Stimulated activated CD8-positive, alpha-beta memory T cell treated with anti-CD3 and anti-CD28 coated beads, Interleukin-4, amount 100 ng/mL, for 24 hours (primary cell): Measurements from ENCODE around the gene DUSP23.

ENCODE experiments used
- DNase-seq: peaks from one replicate; pipeline ENCODE4 v3.0.0-alpha.2; 2020; ENCODE audit warnings: low read depth

DUSP23 gene

GRCh38 chr1:159786465-159786864 lies 5.7 kb downstream of the DUSP23 start:
- DNase-seq, result no peak

- no peak for DNase-seq
Observed at GRCh38 chr1:159786966-159787365, 6.2 kb downstream of the DUSP23 start.

- no peak for DNase-seq
Observed at GRCh38 chr1:159790237-159790917, 9.6 kb downstream of the DUSP23 start.

DNA sequence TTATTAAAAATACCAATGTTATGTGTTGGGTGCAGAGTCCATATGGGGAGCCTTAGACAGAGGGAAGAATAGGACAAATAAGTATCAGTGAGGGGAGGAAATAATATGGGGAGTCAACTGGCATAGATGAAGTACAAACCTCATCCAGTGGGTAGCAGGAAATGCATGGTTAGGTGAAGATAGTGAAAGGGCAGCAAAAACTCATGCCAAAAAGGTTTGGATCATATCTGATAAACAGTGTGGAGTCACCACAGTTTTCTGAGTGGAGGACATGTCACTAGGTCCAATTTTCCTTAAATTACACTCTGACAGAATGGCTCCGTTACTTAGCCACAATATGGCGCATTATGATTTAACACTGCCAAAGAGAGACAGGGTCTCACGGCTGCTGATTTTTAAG lies 10.3 kb downstream of the DUSP23 start:
- no peak for DNase-seq

- no peak for DNase-seq
Observed at GRCh38 chr1:159791461-159791860, 10.7 kb downstream of the DUSP23 start.

- DNase-seq, result no peak
Observed at GRCh38 chr1:159795534-159795933, 14.8 kb downstream of the DUSP23 start.

GRCh38 chr1:159798893-159799292 lies 18.1 kb downstream of the DUSP23 start:
- peak; percentile 16 for DNase-seq

- no peak for DNase-seq
Observed at GRCh38 chr1:159799446-159799985, 18.8 kb downstream of the DUSP23 start.

- peak; percentile 26 for DNase-seq
Observed at GRCh38 chr1:159800177-159800930, 19.6 kb downstream of the DUSP23 start.

GRCh38 chr1:159802111-159802510 lies 21.3 kb downstream of the DUSP23 start, which contains the start of gene FCRL6:
Gene FCRL6 (plus strand): TSS chr1:159802360. CDS start chr1:159802425, 65 bp downstream.
- no peak for DNase-seq

- DNase-seq, result no peak
Observed at GRCh38 chr1:159803956-159804689, 23.4 kb downstream of the DUSP23 start.

GRCh38 chr1:159804924-159805323 lies 24.2 kb downstream of the DUSP23 start:
- no peak for DNase-seq

GRCh38 chr1:159815926-159816325 lies 35.2 kb downstream of the DUSP23 start:
- DNase-seq, result no peak

GRCh38 chr1:159817276-159818041 lies 36.7 kb downstream of the DUSP23 start:
- DNase-seq, result no peak

DNA sequence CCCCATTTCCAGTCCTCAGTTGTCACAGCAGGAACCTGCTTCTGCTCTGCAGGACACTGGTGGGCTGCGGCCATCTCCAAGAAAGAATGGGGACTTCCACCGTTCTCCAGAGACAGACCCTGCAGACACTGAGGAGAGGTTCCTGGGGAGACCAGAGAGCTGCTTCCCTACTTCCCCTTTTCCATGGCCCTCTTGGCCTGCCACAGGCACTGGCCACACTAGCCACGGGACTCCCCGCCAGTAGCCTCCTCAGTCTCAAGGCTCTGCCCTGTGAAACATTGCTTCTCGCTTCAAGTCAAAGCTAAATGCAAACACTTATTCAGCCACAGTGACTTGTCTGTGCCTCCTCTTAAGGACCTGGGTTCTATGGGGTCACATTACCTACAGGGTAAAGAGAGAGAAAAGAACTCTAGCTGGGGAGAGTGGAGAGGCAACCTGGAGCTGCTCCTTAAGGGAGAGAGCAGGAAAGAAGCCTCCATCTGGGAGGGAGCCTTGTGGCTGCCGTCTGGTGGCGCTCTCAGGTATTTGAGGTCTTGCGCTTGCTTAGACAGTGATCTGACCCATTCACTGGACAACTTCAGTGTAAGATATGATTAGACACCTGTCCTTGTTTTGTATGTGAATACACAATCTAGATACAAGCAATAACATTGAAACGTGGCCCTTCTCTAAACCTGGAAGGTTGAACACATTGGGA lies 40.6 kb downstream of the DUSP23 start:
- no peak for DNase-seq

GRCh38 chr1:159823406-159823805 lies 42.6 kb downstream of the DUSP23 start:
- no peak for DNase-seq

- no peak for DNase-seq
Observed at GRCh38 chr1:159825564-159825963, 44.8 kb downstream of the DUSP23 start.

DNA sequence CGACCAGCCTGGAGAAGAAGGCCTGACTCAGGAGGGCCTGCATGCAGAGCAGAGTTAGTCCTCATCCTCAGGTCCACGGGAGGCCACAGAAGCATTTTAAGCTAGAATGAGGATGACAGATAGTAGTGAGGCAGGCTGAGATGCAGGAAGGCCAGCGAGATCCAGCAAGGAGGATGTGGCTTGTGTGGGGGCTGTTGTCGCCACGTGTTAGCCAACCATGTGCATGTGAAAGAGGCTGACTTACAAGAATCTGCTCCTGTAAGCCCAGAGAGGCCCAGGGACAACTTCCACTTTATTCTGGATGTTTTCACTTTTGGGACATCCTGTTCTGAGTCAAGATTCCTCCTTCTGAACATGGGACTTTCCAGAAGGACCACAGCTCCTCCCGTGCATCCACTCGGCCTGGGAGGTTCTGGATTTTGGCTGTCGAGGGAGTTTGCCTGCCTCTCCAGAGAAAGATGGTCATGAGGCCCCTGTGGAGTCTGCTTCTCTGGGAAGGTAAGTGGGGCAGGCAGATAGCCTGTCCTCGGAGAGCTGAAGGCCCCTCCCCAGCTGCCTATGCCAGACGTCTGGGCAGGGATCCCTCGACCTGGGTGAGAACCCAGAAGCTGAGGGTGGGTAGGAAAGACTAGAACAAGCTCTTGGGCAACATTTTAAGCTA lies 45.8 kb downstream of the DUSP23 start, which contains the start of gene SLAMF8:
Gene SLAMF8, plus strand, starts transcription at position 433 of the 661 bp plus-strand sequence. Its CDS starts 26 bp downstream, at position 459.
- peak; percentile 47 for DNase-seq

DNA sequence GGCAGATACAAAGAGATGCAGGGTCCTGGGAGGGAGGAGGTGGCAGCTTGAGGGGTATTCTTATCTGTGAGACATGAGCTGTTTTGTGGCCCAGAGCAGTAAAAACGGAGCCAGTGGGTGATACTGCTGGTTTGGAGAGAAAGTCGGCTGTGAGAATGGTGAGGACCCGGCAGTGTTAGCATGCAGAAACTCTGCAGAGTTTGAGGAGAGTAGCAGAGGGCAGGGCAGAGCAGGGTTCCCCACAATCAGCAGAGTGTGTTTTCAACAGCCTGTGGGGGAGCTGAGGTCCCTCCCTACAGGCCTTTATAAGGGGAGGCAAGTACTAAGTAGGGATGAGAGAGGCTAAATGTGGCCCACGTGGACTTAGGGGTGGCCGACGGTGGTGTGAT lies 46.3 kb downstream of the DUSP23 start:
- DNase-seq, result no peak

DNA sequence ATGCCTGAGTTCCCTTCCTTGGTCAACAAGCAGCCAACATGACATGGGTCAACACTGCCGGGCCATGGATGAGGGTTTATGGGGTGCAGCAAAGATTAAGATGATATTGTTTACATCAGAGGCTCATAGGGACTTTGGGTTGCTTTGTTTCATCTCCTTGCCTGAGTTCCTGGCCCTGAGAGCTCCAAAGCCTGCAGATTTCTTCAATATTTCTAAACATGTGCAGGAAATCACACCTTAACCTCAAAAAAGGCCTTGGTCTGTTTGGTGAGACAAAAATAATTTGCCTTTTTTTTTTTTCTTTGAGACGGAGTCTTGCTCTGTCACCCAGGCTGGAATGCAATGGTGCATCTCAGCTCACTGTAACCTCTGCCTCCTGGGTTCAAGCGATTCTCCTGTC lies 46.8 kb downstream of the DUSP23 start:
- no peak for DNase-seq
